Activated T-helper 2 cell treated with anti-CD3 and anti-CD28 coated beads, Interferon-gamma antibody, Interleukin-2, Interleukin-4, amounts not matched to agents 10 μg/mL and 5 μg/mL and 100 μg/mL, durations not matched to agents 14 hours and 24 hours and 36 hours (primary cell): Measurements from ENCODE around the gene ADGRV1. TPM values are rescaled to one million over a fixed set of nuclear protein-coding genes. Genes with fewer than 3 reads are reported as not detected.
A peak's percentile ranks its signal among the peaks of the same experiment; 100 is the strongest.
"Not testable (repeated sequence)": the region's sequence is repeated elsewhere in the genome, so short reads cannot be mapped to it uniquely, and the experiment has no call there.

Experiments
- DNase-seq: peaks from one replicate; pipeline ENCODE4 v3.0.0; 2021; ENCODE audit warnings: low spot score
- H3K27ac Mint-ChIP-seq: one replicate; pipeline ENCODE4 v1.8.0; 2021; ENCODE audit warnings: mixed read lengths
- H3K27me3 Mint-ChIP-seq: one replicate; pipeline ENCODE4 v1.8.0; 2021; ENCODE audit warnings: low read depth, mixed read lengths
- H3K36me3 Mint-ChIP-seq: one replicate; pipeline ENCODE4 v1.8.0; 2021; ENCODE audit warnings: low read depth, mixed read lengths
- H3K4me1 Mint-ChIP-seq: one replicate; pipeline ENCODE4 v1.8.0; 2021; ENCODE audit warnings: low read depth, mixed read lengths
- H3K4me3 Mint-ChIP-seq: one replicate; pipeline ENCODE4 v1.8.0; 2021; ENCODE audit warnings: low read depth, mild to moderate bottlenecking, moderate library complexity, mixed read lengths
- H3K9me3 Mint-ChIP-seq: one replicate; pipeline ENCODE4 v1.8.0; 2021; ENCODE audit warnings: mixed read lengths
- intact Hi-C: fragments of 100-400 bp; cut with micrococcal nuclease; formaldehyde crosslinking; loops from one replicate; pipeline ENCODE4 v1.15.1; 2023
- total RNA-seq: library from RNA; stranded (reverse); gene quantifications from 2 replicates; pipeline ENCODE4 v1.2.3, GENCODE V29; 2022

Gene ADGRV1
- total RNA-seq, 1 donor from 2014 or later = 12.4 TPM

DNA sequence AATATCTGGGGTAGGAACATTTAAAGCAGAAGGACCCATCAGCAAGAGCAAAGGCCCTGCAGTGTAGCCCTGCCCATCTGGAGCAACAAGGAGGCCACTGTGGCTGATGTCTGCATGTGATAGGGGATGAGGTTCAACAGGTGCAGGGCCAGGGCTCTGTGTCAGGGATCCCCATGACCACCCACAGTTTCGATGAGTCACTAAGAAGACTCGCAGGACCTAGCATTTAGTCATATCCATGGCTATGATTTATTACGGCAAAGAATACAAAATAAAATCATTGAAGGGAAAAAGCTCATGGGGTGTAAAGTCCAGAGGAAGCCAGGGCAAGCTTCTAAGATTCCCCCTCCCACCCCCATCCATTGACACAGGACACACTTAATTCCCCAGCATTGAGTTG lies 188.6 kb downstream of the ADGRV1 start:
- intact Hi-C loops = no loop called here
- H3K4me1 Mint-ChIP-seq = no peaks in the 10 kb centered on the region
- no peaks in the 10 kb centered on the region for H3K27me3 Mint-ChIP-seq
- no peak overlapping the region for H3K4me3 Mint-ChIP-seq
- H3K27ac Mint-ChIP-seq = no peak overlapping the region
- no peaks in the 10 kb centered on the region for H3K9me3 Mint-ChIP-seq
- H3K36me3 Mint-ChIP-seq = no peaks in the 10 kb centered on the region
- no peak for DNase-seq

DNA sequence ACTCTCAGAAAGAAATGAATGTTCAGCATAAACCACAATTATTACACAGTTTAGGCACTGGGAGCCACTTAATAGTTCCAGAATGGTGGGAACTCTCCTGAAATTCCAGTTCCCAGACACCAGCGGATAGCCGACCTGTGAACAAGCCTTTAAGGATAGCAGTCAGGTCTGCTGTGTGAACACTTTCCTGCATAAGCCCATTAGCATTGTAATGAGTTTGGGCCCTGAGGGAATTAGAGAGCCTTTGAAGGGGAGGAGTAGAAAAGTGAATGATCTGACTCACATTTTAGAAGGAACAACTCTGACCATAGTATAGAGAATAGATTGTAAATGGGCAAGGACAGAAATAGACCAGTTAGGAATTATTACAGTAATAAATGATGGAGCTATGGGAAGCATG lies 189.1 kb downstream of the ADGRV1 start:
- no peaks in the 10 kb centered on the region for H3K9me3 Mint-ChIP-seq
- no peak overlapping the region for H3K4me3 Mint-ChIP-seq
- H3K27me3 Mint-ChIP-seq = no peaks in the 10 kb centered on the region
- no peaks in the 10 kb centered on the region for H3K4me1 Mint-ChIP-seq
- intact Hi-C loops = no loop called here
- DNase-seq = no peak
- H3K27ac Mint-ChIP-seq = no peak overlapping the region
- no peaks in the 10 kb centered on the region for H3K36me3 Mint-ChIP-seq

DNA sequence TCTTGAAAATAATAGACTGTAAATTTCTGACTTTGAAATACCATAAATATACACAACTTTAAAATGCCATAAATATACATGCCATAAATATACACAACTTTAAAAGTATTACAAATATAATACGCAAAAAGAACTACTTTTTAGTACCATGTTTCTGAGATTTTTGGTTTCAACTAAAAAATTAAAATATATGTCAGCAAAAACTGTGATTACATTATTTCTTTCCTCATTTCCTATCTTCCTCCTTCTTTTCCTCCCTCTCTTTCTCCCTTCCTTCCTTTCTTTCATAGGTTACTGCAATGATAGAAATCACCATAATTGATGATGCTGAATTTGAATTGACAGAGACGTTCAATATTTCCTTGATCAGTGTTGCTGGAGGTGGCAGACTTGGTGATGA lies 200.5 kb downstream of the ADGRV1 start:
- Mint-ChIP-seq H3K27ac (no peak overlapping the region), H3K27me3 (no peaks in the 10 kb centered on the region), H3K4me1 (no peaks in the 10 kb centered on the region), H3K36me3 (no peaks in the 10 kb centered on the region), H3K4me3 (no peak overlapping the region), H3K9me3 (no peaks in the 10 kb centered on the region)
- intact Hi-C loops = no loop called here
- no peak for DNase-seq

DNA sequence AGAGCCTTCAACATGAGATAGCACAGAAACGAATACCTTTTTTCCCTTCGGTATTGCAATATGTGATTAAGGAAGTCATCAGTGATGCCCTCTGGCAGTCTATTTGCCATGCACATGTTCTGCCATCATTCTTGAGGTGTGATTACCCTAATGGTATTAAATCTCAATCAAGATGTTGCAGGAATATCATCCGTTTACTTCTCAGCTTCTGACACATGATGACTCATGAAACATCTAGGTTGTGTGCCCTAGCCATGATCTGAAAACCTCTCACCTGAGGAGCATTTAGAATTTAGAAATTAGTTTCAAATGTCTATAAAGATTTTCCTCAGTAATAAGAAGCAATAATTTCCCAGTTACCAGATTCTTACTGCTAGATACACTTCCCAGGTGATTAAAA lies 209.1 kb downstream of the ADGRV1 start:
- no peaks in the 10 kb centered on the region for H3K4me1 Mint-ChIP-seq
- no peaks in the 10 kb centered on the region for H3K9me3 Mint-ChIP-seq
- H3K36me3 Mint-ChIP-seq = no peaks in the 10 kb centered on the region
- no peak for DNase-seq
- intact Hi-C loops = no loop called here
- peaks cover 1% of the 10 kb centered on the region for H3K27me3 Mint-ChIP-seq
- H3K27ac Mint-ChIP-seq = no peak overlapping the region
- no peak overlapping the region for H3K4me3 Mint-ChIP-seq

DNA sequence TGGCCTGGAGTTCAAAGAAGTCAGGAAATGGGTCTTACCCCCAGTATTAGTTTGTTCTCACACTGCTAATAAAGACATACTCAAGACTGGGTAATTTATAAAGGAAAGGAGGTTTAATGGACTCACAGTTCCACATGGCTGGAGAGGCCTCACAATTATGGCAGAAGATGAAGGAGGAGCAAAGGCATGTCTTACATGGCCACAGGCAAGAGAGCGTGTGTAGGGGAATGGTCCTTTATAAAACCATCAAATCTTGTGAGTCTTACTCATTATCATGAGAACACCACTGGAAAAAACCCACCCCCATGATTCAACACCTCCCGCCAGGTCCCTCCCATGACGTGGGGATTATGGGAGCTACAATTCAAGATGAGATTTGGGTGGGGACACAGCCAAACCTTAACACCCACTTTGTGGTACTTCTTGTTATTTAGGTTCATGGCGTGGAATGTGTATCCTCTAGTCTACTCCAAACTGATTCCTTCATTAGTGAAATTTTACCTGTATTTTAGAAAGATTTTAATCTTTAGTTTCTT lies 211.5 kb downstream of the ADGRV1 start:
- H3K4me3 Mint-ChIP-seq, H3K4me1 Mint-ChIP-seq, H3K27ac Mint-ChIP-seq, DNase-seq, H3K27me3 Mint-ChIP-seq, intact Hi-C loops, H3K36me3 Mint-ChIP-seq, H3K9me3 Mint-ChIP-seq: not testable (repeated sequence)

DNA sequence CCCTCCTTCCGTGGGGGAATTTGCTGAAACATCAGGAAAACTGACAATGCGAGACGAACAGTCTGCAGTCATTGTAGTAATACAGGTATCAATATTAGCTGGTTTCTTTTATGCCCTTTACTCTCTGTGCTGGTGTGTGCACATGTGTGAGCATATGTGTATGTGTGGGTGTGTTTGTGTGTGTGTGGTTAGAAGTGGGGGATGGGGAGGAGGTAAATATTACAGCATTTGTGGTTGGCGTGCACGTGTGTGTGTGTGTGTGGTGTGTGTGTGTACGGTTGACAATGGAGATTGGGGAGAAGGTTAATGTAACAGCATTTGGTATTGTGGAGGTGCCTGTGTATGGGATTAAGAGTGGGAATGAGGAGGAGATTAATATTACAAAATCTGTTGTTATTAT lies 219.4 kb downstream of the ADGRV1 start:
- H3K36me3 Mint-ChIP-seq = no peaks in the 10 kb centered on the region

DNA sequence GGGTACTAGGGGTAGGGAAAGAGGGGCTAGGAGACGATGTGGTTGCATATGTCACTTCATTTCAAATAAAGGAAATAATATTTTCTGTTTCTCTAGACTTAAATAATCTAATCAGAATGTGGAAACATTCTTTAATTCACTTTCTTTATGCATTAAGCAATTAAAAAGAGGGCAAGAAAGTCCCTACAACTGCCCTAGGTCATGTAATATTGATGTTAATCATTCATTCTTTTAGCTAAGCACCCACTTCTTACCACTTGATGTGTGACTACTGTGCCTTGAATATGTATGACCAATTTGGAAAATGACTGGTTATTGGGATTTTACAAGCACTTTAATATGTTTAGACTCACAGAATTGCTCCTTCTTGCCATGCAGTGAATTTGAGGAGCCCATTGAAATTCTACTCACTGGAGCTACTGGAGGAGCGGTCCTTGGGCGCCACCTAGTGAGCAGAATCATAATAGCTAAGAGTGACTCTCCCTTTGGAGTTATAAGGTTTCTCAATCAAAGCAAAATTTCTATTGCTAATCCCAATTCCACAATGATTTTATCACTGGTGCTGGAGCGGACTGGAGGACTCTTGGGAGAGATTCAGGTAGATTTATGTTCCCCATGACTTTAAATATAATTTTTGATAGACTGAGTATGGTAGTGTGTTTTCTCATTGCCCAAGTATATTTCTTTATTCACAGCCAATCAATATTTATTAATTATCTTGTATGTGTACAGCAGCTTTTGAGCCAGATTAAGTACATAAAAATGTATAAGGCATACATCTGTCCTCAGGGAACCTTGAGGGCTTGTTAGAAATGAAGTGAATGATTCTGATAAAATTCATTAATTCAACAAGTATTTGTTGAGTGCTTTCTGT lies 225.1 kb downstream of the ADGRV1 start:
- peak; percentile 40 for DNase-seq
- peaks cover 3% of the 10 kb centered on the region for H3K27me3 Mint-ChIP-seq

More for the DNA sequence above, 219.4 kb downstream of the ADGRV1 start:
- no peaks in the 10 kb centered on the region for H3K4me1 Mint-ChIP-seq
- H3K27ac Mint-ChIP-seq = no peak overlapping the region
- H3K27me3 Mint-ChIP-seq = peaks cover 4% of the 10 kb centered on the region
- intact Hi-C loops = no loop called here
- no peak overlapping the region for H3K4me3 Mint-ChIP-seq
- no peak for DNase-seq
- H3K9me3 Mint-ChIP-seq = no peaks in the 10 kb centered on the region

DNA sequence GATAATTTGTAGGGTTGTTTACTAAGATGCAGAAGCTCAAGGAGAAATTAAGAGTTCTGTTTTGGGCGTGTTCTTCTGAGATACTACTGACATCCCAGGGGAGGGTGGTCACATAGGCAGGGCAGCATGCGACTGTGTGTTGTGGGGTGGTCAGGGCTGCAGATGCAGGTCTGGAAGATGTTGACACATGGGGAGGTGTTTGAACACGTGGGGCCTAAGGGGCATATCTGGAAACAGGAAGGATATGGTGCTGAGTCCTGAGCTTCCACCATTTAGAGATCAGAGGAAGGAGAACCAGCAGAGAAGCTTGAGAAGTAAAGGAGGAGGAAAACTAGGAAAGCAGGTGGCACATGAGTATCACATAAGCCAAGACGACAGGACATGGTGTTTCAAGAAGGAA lies 228.2 kb downstream of the ADGRV1 start:
- H3K36me3 Mint-ChIP-seq = no peaks in the 10 kb centered on the region
- H3K4me1 Mint-ChIP-seq = no peaks in the 10 kb centered on the region
- intact Hi-C loops = no loop called here
- peaks cover 4% of the 10 kb centered on the region for H3K27me3 Mint-ChIP-seq
- no peak for DNase-seq
- H3K27ac Mint-ChIP-seq = no peak overlapping the region
- H3K9me3 Mint-ChIP-seq = no peaks in the 10 kb centered on the region
- no peak overlapping the region for H3K4me3 Mint-ChIP-seq

More for the DNA sequence above, 225.1 kb downstream of the ADGRV1 start:
- H3K4me1 Mint-ChIP-seq = no peaks in the 10 kb centered on the region
- H3K36me3 Mint-ChIP-seq = no peaks in the 10 kb centered on the region
- no peak overlapping the region for H3K4me3 Mint-ChIP-seq
- intact Hi-C loops = loop anchor here (1.0 kb wide), 2 partner anchors 74 to 344 kb away; no protein-coding TSS in a partner anchor
- no peaks in the 10 kb centered on the region for H3K9me3 Mint-ChIP-seq
- no peak overlapping the region for H3K27ac Mint-ChIP-seq

DNA sequence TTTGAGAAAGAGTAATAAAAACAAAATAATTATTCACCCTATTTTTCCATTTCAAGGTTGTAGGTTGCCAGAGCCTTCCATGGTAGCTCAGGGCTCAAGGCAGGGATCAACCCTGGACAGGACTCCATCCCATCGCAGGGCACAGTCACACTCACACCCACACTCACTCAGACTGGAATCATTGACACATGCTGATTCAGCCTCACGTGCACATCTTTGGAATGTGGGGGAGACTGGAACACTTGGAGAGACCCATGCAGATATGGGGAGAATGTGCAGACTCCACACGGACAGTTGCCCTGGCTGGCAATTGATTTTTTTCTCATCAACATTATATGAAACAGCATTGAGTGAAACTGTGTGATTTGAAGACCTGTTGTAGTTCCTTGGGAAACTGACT lies 234.1 kb downstream of the ADGRV1 start:
- Mint-ChIP-seq H3K9me3 (peaks cover 15% of the 10 kb centered on the region), H3K27ac (no peak overlapping the region), H3K36me3 (no peaks in the 10 kb centered on the region), H3K4me3 (no peak overlapping the region), H3K4me1 (no peaks in the 10 kb centered on the region), H3K27me3 (peaks cover 2% of the 10 kb centered on the region)
- intact Hi-C loops = no loop called here
- DNase-seq = no peak

DNA sequence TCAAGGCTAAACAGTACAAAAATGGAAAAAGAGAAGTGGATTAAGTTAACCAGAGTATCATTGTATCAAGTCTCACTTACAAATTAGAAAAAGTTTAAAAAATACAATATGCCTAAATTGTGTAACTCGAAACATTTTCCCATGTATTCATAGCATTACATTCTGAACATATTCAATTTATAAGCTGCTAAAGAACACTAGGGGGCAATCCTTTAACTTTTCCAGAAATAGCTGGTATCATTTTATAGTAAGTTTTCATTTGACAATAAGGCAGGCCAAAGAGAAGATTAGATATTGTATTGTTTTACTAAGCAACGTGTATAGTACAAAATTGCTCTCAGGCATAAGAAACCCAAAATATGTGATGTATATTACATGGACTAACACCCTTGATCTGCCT lies 234.6 kb downstream of the ADGRV1 start:
- intact Hi-C loops = no loop called here
- H3K27me3 Mint-ChIP-seq = peaks cover 2% of the 10 kb centered on the region
- no peak for DNase-seq
- no peaks in the 10 kb centered on the region for H3K36me3 Mint-ChIP-seq
- no peaks in the 10 kb centered on the region for H3K4me1 Mint-ChIP-seq
- H3K9me3 Mint-ChIP-seq = peaks cover 18% of the 10 kb centered on the region
- no peak overlapping the region for H3K4me3 Mint-ChIP-seq
- no peak overlapping the region for H3K27ac Mint-ChIP-seq

DNA sequence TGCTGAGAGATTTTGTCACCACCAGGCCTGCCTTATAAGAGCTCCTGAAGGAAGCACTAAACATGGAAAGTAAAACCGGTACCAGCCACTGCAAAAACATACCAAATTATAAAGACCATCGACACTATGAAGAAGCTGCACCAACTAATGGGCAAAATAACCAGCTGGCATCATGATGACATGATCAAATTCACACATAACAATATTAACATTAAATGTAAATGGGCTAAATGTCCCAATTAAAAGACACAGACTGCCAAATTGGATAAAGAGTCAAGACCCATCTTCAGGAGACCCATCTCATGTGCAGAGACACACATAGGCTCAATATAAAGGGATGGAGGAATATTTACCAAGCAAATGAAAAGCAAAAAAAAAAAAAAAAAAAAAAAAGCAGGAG lies 238.3 kb downstream of the ADGRV1 start:
- H3K36me3 Mint-ChIP-seq, DNase-seq, intact Hi-C loops, H3K4me3 Mint-ChIP-seq, H3K27me3 Mint-ChIP-seq, H3K27ac Mint-ChIP-seq, H3K4me1 Mint-ChIP-seq: not testable (repeated sequence)
- peaks cover 18% of the 10 kb centered on the region for H3K9me3 Mint-ChIP-seq

DNA sequence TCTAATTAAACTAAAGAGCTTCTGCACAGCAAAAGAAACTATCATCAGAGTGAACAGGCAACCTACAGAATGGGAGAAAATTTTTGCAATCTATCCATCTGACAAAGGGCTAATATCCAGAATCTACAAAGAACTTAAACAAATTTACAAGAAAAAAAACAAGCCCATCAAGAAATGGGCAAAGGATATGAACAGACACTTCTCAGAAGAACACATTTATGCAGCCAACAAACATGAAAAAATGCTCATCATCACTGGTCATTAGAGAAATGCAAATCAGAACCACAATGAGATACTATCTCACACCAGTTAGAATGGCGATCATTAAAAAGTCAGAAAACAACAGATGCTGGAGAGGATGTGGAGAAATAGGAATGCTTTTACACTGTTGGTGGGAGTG lies 241.5 kb downstream of the ADGRV1 start:
- intact Hi-C loops, H3K36me3 Mint-ChIP-seq, H3K27ac Mint-ChIP-seq, H3K27me3 Mint-ChIP-seq, H3K4me1 Mint-ChIP-seq, DNase-seq, H3K4me3 Mint-ChIP-seq: not testable (repeated sequence)
- peaks cover 18% of the 10 kb centered on the region for H3K9me3 Mint-ChIP-seq

DNA sequence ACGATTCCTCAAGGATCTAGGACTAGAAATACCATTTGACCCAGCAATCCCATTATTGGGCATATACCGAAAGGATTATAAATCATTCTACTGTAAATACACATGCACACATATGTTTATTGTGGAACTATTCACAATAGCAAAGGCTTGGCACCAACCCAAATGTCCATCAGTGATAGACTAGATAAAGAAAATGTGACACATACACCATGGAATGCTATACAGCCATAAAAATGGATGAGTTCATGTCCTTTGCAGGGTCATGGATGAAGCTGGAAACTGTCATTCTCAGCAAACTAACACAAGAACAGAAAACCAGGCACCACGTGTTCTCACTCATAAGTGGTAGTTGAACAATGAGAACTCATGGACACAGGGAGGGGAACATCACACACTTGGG lies 241.9 kb downstream of the ADGRV1 start:
- H3K27me3 Mint-ChIP-seq, H3K4me3 Mint-ChIP-seq, H3K36me3 Mint-ChIP-seq, H3K4me1 Mint-ChIP-seq, DNase-seq, intact Hi-C loops, H3K27ac Mint-ChIP-seq: not testable (repeated sequence)
- peaks cover 18% of the 10 kb centered on the region for H3K9me3 Mint-ChIP-seq
